Stimulated activated CD8-positive, alpha-beta memory T cell treated with anti-CD3 and anti-CD28 coated beads, Interleukin-2, amount 100 ng/mL, for 1 hour (primary cell): Measurements from ENCODE around the gene HMGB2.

Source experiments
- DNase-seq, 2 donors: peaks; one replicate each; pipeline ENCODE4 v3.0.0-alpha.2; 2020; ENCODE audit warnings: low read depth in 2 of 2

The HMGB2 gene

GRCh38 chr4:173288698-173289352, 45.3 kb downstream of the HMGB2 start:
- DNase-seq = no peak

DNA sequence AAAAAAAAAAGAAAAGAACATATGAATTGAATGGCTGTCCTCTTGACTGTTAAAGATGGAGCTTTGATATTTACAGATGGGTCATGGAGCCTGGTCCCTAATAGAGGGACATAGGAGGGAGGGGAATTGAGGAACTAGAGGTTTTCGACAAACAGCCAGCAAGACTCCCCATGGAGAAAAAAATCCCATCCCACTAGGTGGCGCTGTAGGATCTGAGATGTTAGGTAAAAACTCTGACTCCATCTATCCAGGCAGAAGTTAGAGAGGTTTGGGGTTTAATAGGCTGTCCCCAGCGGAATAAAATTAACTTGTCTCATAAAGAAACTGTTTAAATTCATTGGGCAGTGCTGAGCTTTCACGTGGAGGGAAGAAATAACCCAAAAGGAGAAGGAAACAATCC, 45.9 kb downstream of the HMGB2 start:
- DNase-seq = peak; percentile 25 to 54

DNA sequence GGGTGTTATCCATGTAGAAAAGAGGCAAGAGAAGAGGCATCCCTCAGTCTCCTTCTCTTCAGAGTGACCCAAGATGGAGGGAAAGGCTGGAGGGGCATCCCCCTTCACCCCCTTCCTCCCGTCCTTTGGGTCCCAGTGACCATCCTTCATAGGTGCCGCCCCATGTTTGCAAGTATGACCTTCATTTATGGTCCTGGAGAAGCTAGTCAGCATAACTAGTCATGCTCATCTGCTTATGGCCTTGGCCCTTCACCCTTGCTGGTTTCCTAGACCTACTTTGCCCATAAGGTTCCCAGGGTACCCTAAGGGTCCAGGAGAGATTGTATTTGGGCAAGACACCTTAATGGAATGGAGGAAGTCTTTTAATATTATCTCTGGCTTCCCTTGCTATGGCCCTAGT, 46.7 kb downstream of the HMGB2 start:
- DNase-seq = no peak

DNA sequence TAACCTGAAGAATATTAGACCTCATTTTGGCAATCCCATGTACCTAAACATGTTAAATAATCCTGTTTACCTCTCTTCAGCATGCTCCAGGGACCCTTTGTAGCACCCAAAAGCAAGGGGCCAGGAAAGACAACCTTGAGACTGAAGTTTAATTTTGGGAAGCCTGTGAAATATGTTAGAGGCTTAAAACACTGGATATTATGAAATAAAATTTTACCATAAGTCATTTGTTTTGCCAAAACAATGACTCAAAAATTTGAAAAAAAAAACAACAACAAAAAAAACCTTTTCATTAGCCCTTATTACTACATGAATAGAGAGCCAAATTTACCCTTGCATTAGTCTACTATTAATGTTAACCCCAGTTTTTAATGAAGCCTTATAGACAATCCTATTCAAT, 49.7 kb downstream of the HMGB2 start:
- DNase-seq = no peak

- no peak for DNase-seq
These were observed 51.5 kb downstream of the HMGB2 start for GRCh38 chr4:173282626-173283025.

DNA sequence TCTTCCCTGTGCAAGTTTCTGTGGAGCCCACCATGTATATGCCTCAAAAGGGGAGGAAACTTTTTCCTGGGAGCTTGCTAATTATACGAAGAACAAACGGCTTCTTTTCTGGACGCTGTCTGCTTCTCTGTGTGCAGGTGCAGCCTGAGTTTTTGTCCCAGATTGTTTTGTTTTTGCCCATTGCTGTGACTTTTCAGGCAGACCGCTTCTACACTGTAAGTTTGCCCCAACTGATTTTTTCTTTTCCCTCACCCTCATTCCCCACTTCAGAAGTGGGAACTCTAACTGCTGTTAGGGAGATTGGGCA, 51.9 kb downstream of the HMGB2 start:
- DNase-seq = no peak

GRCh38 chr4:173281406-173282255, 52.5 kb downstream of the HMGB2 start:
- no peak for DNase-seq
